GM18508 (cell line): ENCODE results near the gene SUSD6.
"Not testable (repeated sequence)": the region's sequence is repeated elsewhere in the genome, so short reads cannot be mapped to it uniquely, and the experiment has no call there.

Experiments used
- ATAC-seq: cut with Tn5 transposase; IDR thresholded peaks from one replicate; pipeline ENCODE4 v1.9.1; 2021; ENCODE audit warnings: moderate number of reproducible peaks; ENCODE audit not compliant: insufficient read depth, unreplicated experiment

SUSD6 gene

DNA sequence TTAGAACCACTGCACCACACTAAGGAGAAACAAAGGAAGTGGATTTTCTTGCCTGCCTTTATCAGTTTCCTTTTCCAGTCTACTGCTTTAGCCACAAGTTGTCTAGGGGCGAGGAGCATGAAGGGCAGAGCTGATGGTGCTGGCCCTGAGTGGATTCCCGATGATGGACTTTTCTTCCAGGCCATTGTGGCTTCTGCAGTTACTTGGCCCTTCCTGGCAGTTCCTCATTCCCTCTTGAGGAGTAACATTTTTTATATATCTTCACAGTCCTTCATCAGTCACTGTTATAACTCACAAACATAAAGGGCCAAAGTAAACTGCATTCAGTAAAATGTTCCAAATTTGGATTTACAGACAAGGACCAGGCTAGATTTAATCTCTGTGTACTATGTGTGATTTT is 94.3 kb downstream of the SUSD6 start:
- ATAC-seq = no peak

DNA sequence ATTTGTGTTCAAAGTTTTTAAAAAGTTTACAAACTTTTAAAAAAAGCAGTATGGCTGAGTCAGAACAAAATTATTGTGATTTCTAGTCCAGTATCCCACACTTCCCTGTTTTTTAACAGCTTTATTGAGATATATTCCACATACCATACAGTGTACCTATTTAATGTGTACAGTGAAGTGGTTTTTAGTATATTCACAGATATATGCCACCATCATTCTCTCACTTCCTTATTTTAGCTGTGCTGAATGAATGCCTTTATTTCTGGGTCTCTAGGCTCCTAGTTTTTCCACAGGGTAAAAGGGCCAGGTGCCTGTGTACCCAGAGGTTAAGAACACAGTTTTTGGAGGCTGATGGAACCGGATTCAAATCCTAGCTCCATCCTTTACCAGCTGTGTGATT is 96.7 kb downstream of the SUSD6 start:
- no peak for ATAC-seq

DNA sequence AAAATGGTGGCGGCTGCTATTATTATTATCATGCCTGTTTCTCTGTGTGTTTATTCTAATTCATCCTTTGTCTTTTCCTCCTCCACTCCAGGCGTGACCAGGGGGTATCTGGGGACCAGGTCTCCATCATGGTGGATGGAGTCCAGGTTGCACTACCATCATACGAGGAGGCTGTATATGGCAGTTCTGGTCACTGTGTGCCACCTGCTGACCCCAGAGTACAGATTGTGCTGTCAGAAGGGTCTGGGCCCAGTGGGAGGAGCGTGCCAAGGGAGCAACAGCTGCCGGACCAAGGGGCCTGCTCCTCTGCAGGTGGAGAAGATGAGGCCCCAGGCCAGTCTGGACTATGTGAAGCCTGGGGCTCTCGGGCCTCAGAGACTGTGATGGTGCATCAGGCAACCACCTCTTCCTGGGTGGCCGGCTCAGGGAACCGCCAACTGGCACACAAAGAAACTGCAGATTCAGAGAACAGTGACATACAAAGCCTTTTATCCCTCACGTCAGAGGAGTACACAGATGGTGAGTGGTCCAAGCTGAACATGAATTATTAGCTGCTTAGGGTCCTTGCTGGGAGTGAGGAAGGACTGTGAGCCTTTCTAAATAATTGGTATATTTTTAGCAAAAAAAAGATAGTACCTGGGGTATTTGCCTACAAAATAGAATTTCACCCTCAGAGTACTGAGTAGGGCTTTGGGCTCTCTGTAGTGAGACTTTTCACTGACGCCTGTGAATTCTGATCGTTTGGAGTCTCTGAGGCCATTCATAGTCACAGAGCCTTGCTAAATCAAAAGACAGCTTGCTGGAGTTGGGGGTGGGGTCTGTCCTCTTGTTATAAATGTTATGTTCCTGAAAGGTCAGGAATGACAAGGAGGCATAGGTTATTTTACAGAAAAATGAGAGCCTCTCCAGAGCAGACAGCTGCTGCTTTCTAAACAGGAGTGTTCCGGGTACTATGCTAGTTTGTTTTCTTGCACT is 97.5 kb downstream of the SUSD6 start:
- ATAC-seq = no peak

GRCh38 chr14:69710378-69710777 is 99.0 kb downstream of the SUSD6 start:
- ATAC-seq = no peak

DNA sequence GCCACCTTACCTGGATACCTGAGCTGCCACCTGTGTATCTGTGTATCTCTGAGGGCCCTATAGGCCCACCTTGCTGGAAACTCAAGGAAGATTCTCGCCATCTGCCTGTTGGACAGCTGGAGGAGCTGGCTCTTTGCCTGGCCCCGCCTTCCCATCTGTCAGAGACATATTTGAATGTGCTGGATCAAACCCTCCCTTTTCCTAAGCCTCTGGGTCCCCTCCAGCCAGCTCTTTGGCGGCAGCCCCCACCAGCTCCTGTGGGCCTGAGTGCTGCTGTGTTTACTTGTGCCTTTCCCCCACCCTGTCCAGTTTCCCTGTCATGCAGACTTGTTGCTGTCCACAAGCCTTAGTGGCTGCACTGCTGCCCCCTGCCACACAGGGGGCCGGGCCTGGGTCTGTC is 99.7 kb downstream of the SUSD6 start:
- ATAC-seq = no peak

DNA sequence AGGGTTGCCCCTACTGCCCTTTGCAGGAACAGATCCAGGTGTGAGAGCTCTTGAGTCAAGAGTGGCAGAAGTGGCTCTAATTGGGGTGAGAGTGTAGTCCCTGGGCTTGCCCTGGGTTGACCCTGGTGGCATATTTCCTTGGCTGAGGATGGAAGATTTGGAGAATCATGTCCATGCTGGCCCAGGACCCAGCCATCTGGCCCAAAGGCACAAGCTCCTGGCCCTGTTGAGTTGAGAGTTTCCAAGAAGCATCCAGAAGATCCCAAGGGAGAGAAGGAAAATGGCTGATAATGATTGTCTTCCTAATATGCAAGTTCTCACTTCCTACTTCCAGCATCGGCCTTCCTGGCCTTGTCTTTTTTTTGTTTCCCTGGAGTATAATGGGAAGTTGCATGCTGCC is 100.1 kb downstream of the SUSD6 start:
- no peak for ATAC-seq

GRCh38 chr14:69711881-69712560 is 100.6 kb downstream of the SUSD6 start:
- no peak for ATAC-seq

DNA sequence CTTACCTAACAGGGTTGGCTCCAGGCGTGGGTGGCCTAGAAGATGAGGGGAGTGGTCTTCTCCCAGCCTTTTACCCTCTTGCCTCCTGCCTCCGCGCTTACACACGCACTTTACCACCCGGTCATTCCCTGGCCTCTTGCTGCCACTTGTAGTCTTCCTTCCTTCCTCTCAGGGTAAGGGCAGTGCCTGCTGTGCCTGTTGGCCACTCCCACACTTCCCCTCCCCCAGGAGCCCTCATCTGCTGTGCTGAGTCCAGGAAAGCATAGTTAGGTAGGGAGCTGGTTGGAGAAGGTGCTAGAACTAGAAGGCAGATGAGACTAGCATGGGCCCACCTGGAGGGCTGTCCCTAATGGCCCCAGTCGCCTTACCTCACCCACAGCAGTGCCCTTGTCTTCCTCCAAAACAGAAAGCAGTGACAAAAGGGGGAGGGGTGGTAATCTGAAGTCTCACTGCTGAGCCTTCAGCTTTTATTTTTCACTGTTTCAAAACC is 101.2 kb downstream of the SUSD6 start:
- ATAC-seq = no peak

DNA sequence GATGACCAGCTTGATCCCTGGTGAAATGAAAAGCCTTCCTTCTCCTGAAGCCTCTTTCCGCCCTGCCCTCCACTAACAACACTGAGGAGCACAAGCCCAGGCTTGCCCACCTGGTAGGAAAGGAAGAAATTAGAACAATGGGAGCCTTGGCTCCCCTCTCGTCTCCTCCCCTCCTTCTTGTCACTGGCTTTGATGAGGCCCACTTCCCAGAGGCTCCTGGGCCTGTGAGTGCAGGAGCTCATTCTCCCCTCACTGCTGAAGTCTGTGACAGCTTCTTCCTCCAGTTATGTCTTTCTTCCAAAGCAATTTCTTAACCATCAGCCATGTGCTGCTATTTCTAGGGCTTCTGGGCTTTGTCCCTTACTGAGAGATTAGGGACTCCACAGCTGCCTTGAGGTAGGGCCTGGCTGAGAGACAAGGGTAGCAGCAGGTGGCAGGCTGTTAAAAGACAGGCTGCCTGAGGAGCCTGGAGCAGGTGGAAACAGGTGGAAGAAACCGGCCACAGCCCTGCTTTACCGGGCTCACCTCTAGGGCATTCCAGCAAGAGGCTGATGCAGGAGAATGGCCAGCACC is 101.9 kb downstream of the SUSD6 start:
- ATAC-seq = no peak

GRCh38 chr14:69713993-69714679 is 102.7 kb downstream of the SUSD6 start:
- ATAC-seq = no peak

- no peak for ATAC-seq
Observed at GRCh38 chr14:69715725-69716477, 104.5 kb downstream of the SUSD6 start.

DNA sequence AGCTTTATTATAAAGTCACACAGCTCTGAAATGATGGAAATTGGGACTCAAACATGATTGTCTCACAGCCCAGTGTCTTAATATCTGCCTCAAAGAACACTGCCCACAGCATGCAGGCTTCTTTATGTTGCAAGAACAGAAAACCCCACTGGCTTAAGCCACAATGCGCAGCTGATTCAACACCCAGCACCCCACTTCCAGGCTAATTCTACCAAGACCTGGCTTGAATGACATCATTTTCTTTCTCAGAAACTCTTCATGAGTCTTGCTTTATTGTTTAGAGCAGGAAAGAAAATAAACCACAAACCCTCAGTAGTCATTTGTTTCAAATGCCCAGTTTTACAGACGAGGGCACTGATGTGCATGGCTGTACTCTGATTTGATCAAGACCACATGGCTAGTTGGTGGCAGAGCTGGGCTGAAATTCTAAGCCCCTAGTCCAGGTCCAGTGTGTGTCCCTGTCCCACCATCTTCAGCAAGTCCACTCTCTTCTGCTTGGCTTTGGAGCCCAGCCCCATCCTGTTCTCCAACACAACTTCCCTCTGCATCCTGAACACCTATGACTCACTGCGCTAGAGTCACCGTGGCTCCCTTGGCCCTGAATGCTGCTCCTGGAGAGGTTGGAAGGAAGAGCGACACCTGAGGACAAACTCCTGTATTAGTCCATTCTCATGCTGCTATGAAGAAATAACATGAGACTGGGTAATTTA is 105.2 kb downstream of the SUSD6 start:
- no peak for ATAC-seq

GRCh38 chr14:69718614-69719013 is 107.2 kb downstream of the SUSD6 start:
- ATAC-seq = not testable (repeated sequence)

DNA sequence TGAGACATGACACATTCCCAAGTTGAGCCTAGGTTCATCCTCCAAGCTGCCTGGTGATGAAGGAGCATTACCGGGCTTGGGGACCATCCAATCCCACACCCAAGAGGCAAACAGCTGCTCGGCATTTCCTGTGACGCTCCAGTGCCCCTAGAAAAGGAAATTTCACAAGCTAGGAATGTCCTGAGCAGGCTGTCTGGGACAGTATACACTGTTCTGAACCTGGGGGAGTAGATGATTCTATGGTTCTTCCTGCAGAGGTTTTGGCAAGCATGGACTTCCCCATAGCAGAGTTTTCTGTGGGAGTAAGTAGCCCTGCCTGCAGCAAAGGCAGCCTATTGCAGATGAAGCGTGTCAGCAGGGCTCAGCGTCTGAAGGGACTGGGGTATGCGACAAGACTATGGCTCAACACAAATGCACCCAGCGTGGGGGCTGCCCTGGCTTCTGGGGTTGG is 108.1 kb downstream of the SUSD6 start:
- ATAC-seq = no peak

- ATAC-seq = no peak
Observed at GRCh38 chr14:69720912-69721311, 109.5 kb downstream of the SUSD6 start.

DNA sequence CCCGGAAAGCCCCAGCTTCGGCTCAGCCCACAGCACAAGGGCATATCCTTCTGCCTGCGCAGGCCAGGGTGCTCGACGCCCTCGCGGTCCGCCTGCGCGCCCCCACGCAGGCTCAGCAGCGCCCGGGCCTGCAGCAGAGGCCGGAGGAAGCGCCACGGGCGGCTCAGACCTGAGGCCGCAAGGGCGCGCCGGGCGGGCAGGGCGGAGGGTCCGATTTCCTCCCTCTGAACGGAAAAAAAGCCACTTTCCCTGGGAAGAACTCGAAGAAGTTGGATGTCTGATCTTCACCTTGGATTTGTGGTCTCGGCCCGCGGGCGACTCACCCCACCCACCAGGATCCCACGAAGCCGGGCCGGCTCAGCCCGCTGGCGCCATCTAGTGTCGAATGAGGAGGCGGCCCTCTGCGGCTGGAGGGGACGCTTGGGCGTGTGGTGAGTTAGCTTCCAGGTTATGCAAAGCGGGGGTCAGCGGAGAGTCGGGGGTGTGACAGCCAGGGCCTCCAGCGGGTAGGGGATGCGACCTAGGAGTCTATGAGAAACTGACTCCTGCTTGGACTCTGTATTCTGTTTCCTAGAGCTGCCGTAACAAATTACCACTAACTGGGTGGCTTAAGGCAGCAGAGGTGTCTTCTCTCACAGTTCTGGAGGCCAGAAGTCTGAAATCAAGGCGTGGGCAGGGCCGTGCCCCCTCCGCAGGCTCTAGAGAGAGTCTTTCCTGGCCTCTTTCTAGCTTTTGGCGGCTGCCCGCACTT is 115.5 kb downstream of the SUSD6 start:
- no peak for ATAC-seq

- ATAC-seq = no peak
Observed at GRCh38 chr14:69727860-69728259, 116.5 kb downstream of the SUSD6 start.

DNA sequence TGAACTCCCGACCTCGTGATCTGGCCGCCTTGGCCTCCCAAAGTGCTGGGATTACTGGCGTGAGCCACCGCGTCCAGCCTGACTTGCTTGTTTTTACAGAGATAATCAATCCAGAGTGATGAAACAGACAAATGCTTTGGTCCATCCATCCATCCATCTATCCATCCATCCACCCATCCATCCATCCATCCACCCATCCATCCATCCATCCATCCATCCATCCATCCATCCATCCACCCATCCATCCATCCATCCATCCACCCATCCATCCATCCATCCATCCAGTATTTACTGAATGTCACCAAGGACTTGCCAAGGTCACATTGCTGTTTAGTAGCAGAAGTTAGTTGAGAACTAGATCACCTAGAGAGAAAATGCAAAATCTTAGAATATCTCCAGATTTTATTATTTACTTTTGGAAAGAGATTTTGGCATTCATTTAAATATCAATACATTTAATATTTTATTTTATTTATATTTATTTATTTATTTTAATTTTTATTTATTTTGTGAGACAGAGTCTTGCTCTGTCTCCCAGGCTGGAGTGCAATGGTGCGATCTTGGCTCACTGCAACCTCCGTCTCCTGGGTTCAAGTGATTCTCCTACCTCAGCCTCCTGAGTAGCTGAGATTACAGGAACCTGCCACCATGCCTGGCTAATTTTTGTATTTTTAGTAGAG is 120.7 kb downstream of the SUSD6 start:
- not testable (repeated sequence) for ATAC-seq
